GM12875 (cell line): ENCODE results near the gene PDZD2.

Experiments
- H3K4me3 ChIP-seq: one replicate; pipeline ENCODE4 v1.5.1; 2011; ENCODE audit warnings: low read depth, low read length, control low read depth
- TF ChIP-seq, protein P1 (sequence below): IDR thresholded peaks from 2 replicates; pipeline ENCODE4 v1.5.1; 2011; ENCODE audit warnings: low read depth, mild to moderate bottlenecking, control low read depth, inconsistent platforms, low read length, moderate library complexity, borderline replicate concordance; ENCODE audit not compliant: insufficient read depth

PDZD2 gene

DNA sequence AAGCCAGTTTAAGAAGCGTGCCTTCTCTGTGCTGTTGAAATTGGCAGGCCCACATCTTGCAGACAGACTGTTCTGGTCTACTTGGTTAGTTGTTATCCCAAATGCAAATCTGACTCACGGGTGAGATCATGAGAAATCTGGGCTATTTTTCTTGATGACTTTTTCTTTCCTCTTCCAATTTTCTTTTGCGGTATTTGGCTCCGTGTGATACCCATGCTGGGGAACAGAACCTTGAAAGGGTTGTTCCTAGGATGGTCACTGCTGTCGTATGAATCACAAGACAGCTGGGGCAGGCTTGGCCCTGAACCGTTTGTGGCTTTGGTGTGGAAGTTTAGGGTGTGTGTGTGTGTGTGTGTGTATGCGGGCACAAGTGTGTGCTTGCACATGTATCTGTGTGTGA lies 24.6 kb downstream of the PDZD2 start:
- no peak overlapping the region for H3K4me3 ChIP-seq

DNA sequence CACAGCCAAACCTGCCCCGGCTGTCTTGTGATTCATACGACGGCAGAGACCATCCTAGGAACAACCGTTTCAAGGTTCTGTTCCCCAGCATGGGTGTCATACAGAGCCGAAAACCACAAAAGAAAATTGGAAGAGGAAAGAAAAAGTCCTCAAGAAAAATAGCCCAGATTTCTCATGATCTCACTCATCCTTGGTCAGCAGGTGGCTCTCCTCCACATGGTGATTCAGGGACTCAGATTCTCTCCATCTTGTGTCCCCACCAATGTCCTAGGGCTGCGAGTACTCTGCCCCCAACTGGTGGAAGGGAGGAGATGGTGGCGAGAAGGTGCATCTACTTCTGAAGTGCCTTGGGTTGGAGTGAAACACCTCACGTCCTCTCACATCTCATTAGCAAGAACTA lies 25.6 kb downstream of the PDZD2 start:
- TF ChIP-seq, protein P1, sequence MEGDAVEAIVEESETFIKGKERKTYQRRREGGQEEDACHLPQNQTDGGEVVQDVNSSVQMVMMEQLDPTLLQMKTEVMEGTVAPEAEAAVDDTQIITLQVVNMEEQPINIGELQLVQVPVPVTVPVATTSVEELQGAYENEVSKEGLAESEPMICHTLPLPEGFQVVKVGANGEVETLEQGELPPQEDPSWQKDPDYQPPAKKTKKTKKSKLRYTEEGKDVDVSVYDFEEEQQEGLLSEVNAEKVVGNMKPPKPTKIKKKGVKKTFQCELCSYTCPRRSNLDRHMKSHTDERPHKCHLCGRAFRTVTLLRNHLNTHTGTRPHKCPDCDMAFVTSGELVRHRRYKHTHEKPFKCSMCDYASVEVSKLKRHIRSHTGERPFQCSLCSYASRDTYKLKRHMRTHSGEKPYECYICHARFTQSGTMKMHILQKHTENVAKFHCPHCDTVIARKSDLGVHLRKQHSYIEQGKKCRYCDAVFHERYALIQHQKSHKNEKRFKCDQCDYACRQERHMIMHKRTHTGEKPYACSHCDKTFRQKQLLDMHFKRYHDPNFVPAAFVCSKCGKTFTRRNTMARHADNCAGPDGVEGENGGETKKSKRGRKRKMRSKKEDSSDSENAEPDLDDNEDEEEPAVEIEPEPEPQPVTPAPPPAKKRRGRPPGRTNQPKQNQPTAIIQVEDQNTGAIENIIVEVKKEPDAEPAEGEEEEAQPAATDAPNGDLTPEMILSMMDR: peak; percentile 49
- no peak overlapping the region for H3K4me3 ChIP-seq

More for the DNA sequence above, 24.6 kb downstream of the PDZD2 start:
- TF ChIP-seq, protein P1: no peak

DNA sequence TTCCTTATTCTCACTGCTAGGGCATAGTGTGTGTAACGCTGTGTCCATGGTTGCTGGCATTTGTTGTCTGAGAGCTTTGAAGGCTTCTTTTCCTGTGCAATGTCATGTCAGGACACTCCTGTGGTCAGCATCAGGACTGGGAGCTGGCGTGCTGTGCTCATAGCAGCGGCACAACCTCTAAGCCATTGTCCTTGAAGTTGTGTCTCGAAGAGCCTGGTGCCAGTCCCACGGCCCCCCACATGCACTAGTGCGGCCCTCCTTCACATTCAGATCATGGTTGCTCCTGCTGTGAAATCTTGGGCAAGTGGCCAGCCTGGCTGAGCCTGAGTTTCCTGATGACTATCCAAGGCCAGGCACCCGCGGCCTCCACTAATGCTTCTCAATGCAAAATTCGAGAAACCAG lies 32.4 kb downstream of the PDZD2 start:
- TF ChIP-seq, protein P1: no peak
- H3K4me3 ChIP-seq: no peak overlapping the region

DNA sequence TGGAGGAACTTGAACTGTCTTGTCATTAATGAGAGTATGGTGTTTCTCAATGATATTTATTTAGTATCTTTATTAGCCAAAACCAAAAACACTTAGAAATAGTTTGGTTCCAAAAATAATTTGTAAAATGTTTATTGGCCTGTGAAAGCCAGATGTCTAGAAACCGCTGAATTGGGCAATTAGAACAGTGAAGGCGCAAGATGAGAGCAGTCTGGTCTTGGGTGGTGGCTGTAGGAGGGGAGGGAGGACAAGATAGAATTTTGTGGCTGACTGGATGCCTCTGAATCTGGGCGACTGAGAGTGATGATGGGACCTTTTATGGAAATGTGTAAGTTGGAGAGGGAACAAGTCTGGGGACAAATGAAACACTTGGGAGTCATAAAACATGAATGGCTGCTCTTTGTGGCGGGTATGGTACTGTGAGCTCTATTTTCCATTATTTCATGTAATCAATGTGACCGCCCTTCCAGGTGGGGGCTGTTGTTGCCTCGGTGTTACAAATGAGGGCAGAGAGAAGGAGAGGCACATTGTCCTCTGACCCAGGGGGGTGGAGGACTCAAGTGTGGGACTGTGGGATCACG lies 35.5 kb downstream of the PDZD2 start:
- no peak overlapping the region for H3K4me3 ChIP-seq
- TF ChIP-seq, protein P1: no peak

DNA sequence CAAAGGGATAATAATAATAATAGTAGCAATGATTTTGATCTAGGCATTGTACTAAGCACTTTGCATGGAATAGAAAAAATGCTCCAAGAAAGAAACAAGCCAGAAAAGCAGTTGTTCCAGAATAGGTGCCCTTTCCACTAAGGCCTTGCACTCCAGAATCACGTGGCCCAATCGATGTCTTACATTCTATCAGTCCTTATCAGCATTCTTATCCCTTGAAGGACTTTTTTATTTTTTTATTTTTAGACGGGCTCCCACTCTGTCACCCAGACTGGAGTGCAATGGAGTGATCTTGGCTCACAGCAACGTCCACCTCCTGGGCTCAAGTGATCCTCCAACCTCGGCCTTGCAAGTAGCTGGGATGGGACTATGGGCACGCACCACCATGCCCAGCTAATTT lies 36.5 kb downstream of the PDZD2 start:
- H3K4me3 ChIP-seq: no peak overlapping the region
- TF ChIP-seq, protein P1: no peak

DNA sequence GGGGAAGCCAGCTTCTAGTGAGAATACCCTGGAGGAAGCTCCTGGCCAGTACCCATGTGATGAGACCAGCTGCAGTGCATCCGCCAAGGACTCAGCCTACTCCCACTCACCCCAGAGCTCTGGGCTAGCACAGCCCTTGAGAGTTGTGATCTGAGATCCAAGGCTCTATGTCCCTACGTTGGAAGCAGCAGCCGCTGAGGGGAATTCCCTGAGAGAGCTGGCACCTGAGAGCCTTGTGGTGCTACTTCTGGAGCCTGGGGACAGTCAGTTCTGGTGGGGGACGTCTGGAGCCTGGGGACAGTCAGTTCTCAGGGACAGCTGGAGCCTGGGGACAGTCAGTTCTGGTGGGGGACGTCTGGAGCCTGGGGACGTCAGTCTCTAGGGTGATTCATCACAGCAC lies 39.2 kb downstream of the PDZD2 start:
- TF ChIP-seq, protein P1: no peak
- H3K4me3 ChIP-seq: no peak overlapping the region

DNA sequence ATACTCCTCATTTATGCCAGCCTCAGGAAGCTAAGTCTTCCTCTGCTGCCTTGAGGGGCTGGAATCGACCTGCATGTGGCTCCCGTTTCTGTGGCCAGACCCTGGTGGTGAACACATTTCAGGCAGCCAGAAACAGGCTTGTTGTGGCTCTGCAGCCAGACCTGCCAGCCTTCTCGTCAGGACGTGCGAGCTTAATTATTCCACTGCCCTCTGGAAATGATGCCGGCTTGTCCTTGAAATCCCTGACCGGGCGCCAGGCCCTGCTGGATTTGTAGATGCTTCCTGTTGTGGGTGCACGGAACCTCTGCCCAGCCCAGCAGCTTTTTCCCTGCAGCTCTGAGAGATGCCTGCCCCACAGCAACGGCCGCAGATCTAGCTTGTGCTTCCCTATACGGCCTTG lies 41.6 kb downstream of the PDZD2 start:
- H3K4me3 ChIP-seq: no peak overlapping the region
- TF ChIP-seq, protein P1: no peak
